Heart right ventricle (tissue), 16 donors: ENCODE data around the gene NARS2. TPM values are rescaled to one million over a fixed set of nuclear protein-coding genes. Genes with fewer than 3 reads are reported as not detected.

Experiments
- ATAC-seq, 8 donors: fragments of 200-7000 bp; cut with Tn5 transposase; one replicate each; pipeline ENCODE4 v1.9.1; 2020; ENCODE audit warnings: mild to moderate bottlenecking in 8 of 8, moderate library complexity in 8 of 8, moderate number of reproducible peaks in 1 of 8
- DNase-seq, 2 donors: peaks; one replicate each; pipeline ENCODE4 v3.0.0-alpha.2; 2020
- H3K27ac ChIP-seq, 10 donors: fragments of 200-600 bp; sonication (generic) in 2 of 10; one replicate each; pipeline versions ENCODE4 v1.5.0 to v1.8.0; 2020 to 2022; ENCODE audit warnings: mild to moderate bottlenecking in 3 of 10
- H3K27me3 ChIP-seq, 7 donors: fragments of 200-600 bp; one replicate each; pipeline ENCODE4 v1.8.0; 2021 to 2022; ENCODE audit warnings: mild to moderate bottlenecking in 2 of 7
- H3K36me3 ChIP-seq, 9 donors: fragments of 200-600 bp; sonication (generic) in 1 of 9; one replicate each; pipeline versions ENCODE4 v1.5.0 to v1.8.0; 2020 to 2022; ENCODE audit warnings: mild to moderate bottlenecking in 2 of 9
- H3K4me1 ChIP-seq, 9 donors: fragments of 200-600 bp; sonication (generic) in 1 of 9; one replicate each; pipeline versions ENCODE4 v1.5.0 to v1.8.0; 2020 to 2022; ENCODE audit warnings: mild to moderate bottlenecking in 4 of 9
- H3K4me3 ChIP-seq, 10 donors: fragments of 200-600 bp; sonication (generic) in 2 of 10; one replicate each; pipeline versions ENCODE4 v1.5.0 to v1.8.0; 2020 to 2022; ENCODE audit warnings: mild to moderate bottlenecking in 7 of 10, moderate library complexity in 2 of 10
- H3K9me3 ChIP-seq, 11 donors: fragments of 200-600 bp in 10 of 11; sonication (generic) in 2 of 11; one replicate each; pipeline versions ENCODE4 v1.5.0 to v1.8.0; 2013 to 2022; ENCODE audit warnings: mild to moderate bottlenecking in 2 of 11, control low read depth in 1 of 11, moderate library complexity in 1 of 11
- CTCF ChIP-seq, 9 donors: fragments of 200-600 bp; sonication (generic) in 2 of 9; IDR thresholded peaks; one replicate each; pipeline versions ENCODE4 v1.5.0 to v1.8.0; 2021 to 2022; ENCODE audit warnings: antibody characterized with exemption in 9 of 9, mild to moderate bottlenecking in 5 of 9, moderate library complexity in 1 of 9
- WGBS, 2 donors: extraction: QIAGEN DNeasy Blood & Tissue Kit; methylation state at CpG; one replicate each; pipeline ENCODE4 v1.1.7; 2013; ENCODE audit warnings: inconsistent platforms in 1 of 2; 5-methylcytosine and 5-hydroxymethylcytosine counted together
- intact Hi-C, 10 donors: fragments of 100-400 bp; cut with DNase I; formaldehyde crosslinking; loops; one replicate each; pipeline versions ENCODE4 v1.11.1 to v1.14.2; 2022
- polyA plus RNA-seq, 2 donors: library from polyadenylated mRNA; stranded (reverse); fragments of 200-250 nt; gene quantifications; one replicate each; pipeline ENCODE4 v1.2.3, GENCODE V29; 2013
- total RNA-seq, 10 donors: library from RNA; stranded (reverse); fragmentation: NEBNext Ultra II Directional in 3 of 10; extraction: Animal tissue kit (Norgen Biotek cat#: 25700) in 3 of 10; gene quantifications; one replicate each; pipeline versions ENCODE4 v1.2.1 to v1.2.4, GENCODE V29; 2021 to 2023
- donor health status: Arrhythmogenic right ventricular cardiomyopathy.
- donor health status: ischemic (EF 13 %, LVEDD 7.1; RV severe dilation, severe dysfunction).
- donor health status: healthy with polysubstance abuse.
- donor health status: DM: no; HTN: yes; CAD: no.
- donor health status: DM: no; HTN: no; CAD: no.
- donor health status: ischemic (EF 25% LVEDD 6.9; RV normal size, moderate dysfunction).
- donor health status: ischemic (EF 25% LVEDD 5.7; RV mildly dilated, moderate dysfunction).
- donor health status: healthy.
- donor health status: DM: yes; HTN: yes; CAD: no.
- donor health status: Ischemic cardiomyopathy.
- donor health status: ischemic (EF 35%, LVEDD 5.7; RV mildly dilated, moderate dysfunction).
- donor health status: nonischemic (EF 11% LVEDD 7.7; RV severe dilation, severe dysfunction).
- donor health status: DM: yes; HTN: yes; CAD: no.
- donor health status: PGD.
- donor health status: ischemic (EF 29% LVEDD 5.4; RV normal size, mild dysfunction).
- donor health status: nonischemic (EF 23%, LVEDD 6.1; RV moderate dilation, normal function).

NARS2 gene
- total and polyA plus RNA-seq, 12 donors = 12.4 to 20.1 (median 16.7) TPM

- intact Hi-C loops = loop anchor here in 9 of 10 donors (1.0 to 10.0 kb wide), 13 partner anchors 50 to 270 kb away; no protein-coding TSS in a partner anchor
- Histone ChIP-seq H3K27me3 (no peaks in the 10 kb centered on the region), H3K36me3 (no peaks in the 10 kb centered on the region), H3K27ac (peak within 1 kb of the TSS; percentile 92 to 99 (median 97)), H3K9me3 (no peaks in the 10 kb centered on the region), H3K4me3 (peak within 1 kb of the TSS; percentile 76 to 96 (median 87)), H3K4me1 (peaks cover 3 to 70% (median 41%) of the 10 kb centered on the region in 9 donors)
- ATAC-seq (peak in 1 of 8 donors; percentile 8), DNase-seq (no peak)
- TF ChIP-seq CTCF (IDR thresholded peaks at IDR 0.05) = peak in 1 of 9 donors; percentile 4
- 1% methylated on average over 59 to 92 of the region's 93 CpGs for WGBS, 2 donors
Observed at GRCh38 chr11:78417175-78417887, 157.3 kb downstream of the NARS2 start, which contains the start of gene GAB2. Gene GAB2 (minus strand): TSS chr11:78417820. CDS start chr11:78417720, 100 bp downstream.

GRCh38 chr11:78416285-78417174 lies 158.1 kb downstream of the NARS2 start:
- Histone ChIP-seq H3K36me3 (no peaks in the 10 kb centered on the region), H3K4me3 (peak overlapping the region; percentile 76 to 96 (median 87)), H3K27me3 (no peaks in the 10 kb centered on the region), H3K9me3 (no peaks in the 10 kb centered on the region), H3K27ac (peak overlapping the region; percentile 92 to 99 (median 97)), H3K4me1 (peaks cover 3 to 70% (median 41%) of the 10 kb centered on the region in 9 donors)
- intact Hi-C loops = loop anchor here in 9 of 10 donors (1.0 to 10.0 kb wide), 13 partner anchors 49 to 269 kb away; no protein-coding TSS in a partner anchor
- WGBS, 2 donors = 1 to 2% methylated on average over 38 of the region's 38 CpGs
- peak; percentile 25 to 72 (median 58) for TF ChIP-seq CTCF (IDR thresholded peaks at IDR 0.05)
- DNase-seq = peak; percentile 87 to 88
- ATAC-seq = peak; percentile 53 to 79 (median 76)

- Histone ChIP-seq H3K27me3 (no peaks in the 10 kb centered on the region), H3K27ac (peak overlapping the region in 7 of 10 donors; percentile 94 to 99 (median 99)), H3K36me3 (peaks cover 0 to 5% (median 0%) of the 10 kb centered on the region in 9 donors), H3K9me3 (peaks cover 0 to 7% (median 5%) of the 10 kb centered on the region in 11 donors), H3K4me1 (peaks cover 3 to 58% (median 35%) of the 10 kb centered on the region in 9 donors), H3K4me3 (no peak overlapping the region)
- 77 to 81% methylated on average over 4 of the region's 4 CpGs for WGBS, 2 donors
- DNase-seq (no peak), ATAC-seq (no peak)
- intact Hi-C loops = loop anchor here in 9 of 10 donors (5.0 to 10.0 kb wide), 11 partner anchors 48 to 268 kb away; no protein-coding TSS in a partner anchor
- no peak for TF ChIP-seq CTCF (IDR thresholded peaks at IDR 0.05)
Observed at GRCh38 chr11:78415338-78415737, 159.3 kb downstream of the NARS2 start.
